ENCODE results near the gene VANGL1.
"Not testable (repeated sequence)": the region's sequence is repeated elsewhere in the genome, so short reads cannot be mapped to it uniquely, and the experiment has no call there.

The VANGL1 gene

GRCh38 chr1:115641762-115642167 lies at the start of gene VANGL1:
VANGL1 (plus strand) TSS chr1:115641970; CDS start chr1:115651414, 9,444 bp downstream.
- DNase-seq: peak; percentile 82

GRCh38 chr1:115592264-115592663 lies 49.5 kb upstream of the VANGL1 start:
- DNase-seq: no peak

GRCh38 chr1:115593365-115594259 lies 48.2 kb upstream of the VANGL1 start:
- no peak for DNase-seq

GRCh38 chr1:115594600-115594999 lies 47.2 kb upstream of the VANGL1 start:
- no peak for DNase-seq

GRCh38 chr1:115595279-115596079 lies 46.3 kb upstream of the VANGL1 start:
- DNase-seq: peak; percentile 21

GRCh38 chr1:115596080-115596780 lies 45.5 kb upstream of the VANGL1 start:
- no peak for DNase-seq

GRCh38 chr1:115604508-115604907 lies 37.3 kb upstream of the VANGL1 start:
- no peak for DNase-seq

GRCh38 chr1:115606305-115606704 lies 35.5 kb upstream of the VANGL1 start:
- DNase-seq: no peak

- DNase-seq: no peak
Observed at GRCh38 chr1:115609021-115609420, 32.7 kb upstream of the VANGL1 start.

- DNase-seq: no peak
Observed at GRCh38 chr1:115613767-115614166, 28.0 kb upstream of the VANGL1 start.

- no peak for DNase-seq
Observed at GRCh38 chr1:115620453-115620852, 21.3 kb upstream of the VANGL1 start.

- DNase-seq: no peak
Observed at GRCh38 chr1:115620950-115621349, 20.8 kb upstream of the VANGL1 start.

- DNase-seq: no peak
Observed at GRCh38 chr1:115624859-115625258, 16.9 kb upstream of the VANGL1 start.

GRCh38 chr1:115630342-115630741 lies 11.4 kb upstream of the VANGL1 start:
- no peak for DNase-seq

GRCh38 chr1:115632251-115633026 lies 9.3 kb upstream of the VANGL1 start:
- no peak for DNase-seq

GRCh38 chr1:115633606-115634005 lies 8.2 kb upstream of the VANGL1 start:
- DNase-seq: not testable (repeated sequence)

- DNase-seq: not testable (repeated sequence)
Observed at GRCh38 chr1:115637247-115637646, 4.5 kb upstream of the VANGL1 start.

GRCh38 chr1:115640384-115640783 lies 1.4 kb upstream of the VANGL1 start:
- DNase-seq: no peak

- DNase-seq: peak; percentile 41
Observed at GRCh38 chr1:115642168-115643072, 650 bp downstream of the VANGL1 start.

- no peak for DNase-seq
Observed at GRCh38 chr1:115643225-115643624, 1.5 kb downstream of the VANGL1 start.

- no peak for DNase-seq
Observed at GRCh38 chr1:115643666-115644065, 1.9 kb downstream of the VANGL1 start.
